SW 1271 (cell line): ENCODE data around the gene POU4F3.
A peak's percentile ranks its signal among the peaks of the same experiment; 100 is the strongest.
"Not testable (repeated sequence)": the region's sequence is repeated elsewhere in the genome, so short reads cannot be mapped to it uniquely, and the experiment has no call there.

Experiments used
- DNase-seq, 2 experiments: peaks; one replicate each; lab custom pipeline; 2025; lab: John Stamatoyannopoulos, UW

Gene POU4F3

DNA sequence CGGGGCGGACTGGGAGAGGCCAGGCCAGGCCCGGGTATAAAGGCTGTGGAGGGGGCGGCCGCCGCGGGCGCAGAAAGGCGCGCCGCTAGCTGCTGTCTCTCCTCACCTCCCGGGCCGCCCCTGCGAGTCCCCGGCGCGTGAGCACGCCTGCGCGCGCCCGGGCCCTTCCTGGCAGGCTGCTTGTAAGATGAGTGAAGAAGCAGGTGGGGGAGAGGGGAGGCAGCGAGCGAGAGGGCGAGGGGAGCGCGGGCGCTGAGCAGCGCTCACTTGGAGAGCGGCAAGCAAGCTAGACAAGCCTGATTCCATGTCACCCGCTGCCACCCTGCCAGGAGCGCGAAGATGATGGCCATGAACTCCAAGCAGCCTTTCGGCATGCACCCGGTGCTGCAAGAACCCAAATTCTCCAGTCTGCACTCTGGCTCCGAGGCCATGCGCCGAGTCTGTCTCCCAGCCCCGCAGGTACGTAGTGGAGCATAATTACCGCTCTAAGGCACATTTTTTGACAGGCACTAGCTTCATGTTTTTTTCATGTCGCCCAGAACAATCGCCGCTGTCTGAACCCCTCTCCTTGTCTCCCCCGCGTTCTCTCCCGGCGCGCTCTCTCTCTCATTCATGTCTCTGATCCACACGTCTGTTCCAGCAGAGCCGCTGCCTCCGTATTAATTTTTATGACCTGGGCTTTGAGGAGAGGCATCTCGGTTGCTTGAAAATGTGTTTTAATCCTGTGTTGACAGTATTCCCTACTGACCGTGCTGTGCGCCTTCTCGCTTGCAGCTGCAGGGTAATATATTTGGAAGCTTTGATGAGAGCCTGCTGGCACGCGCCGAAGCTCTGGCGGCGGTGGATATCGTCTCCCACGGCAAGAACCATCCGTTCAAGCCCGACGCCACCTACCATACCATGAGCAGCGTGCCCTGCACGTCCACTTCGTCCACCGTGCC, at the start of gene POU4F3:
POU4F3 (plus strand) TSS at position 66 of the 941 bp plus-strand sequence; CDS start at position 340, 274 bp downstream.
- DNase-seq: no peak

GRCh38 chr5:146290318-146290717, 48.3 kb upstream of the POU4F3 start:
- DNase-seq: no peak

DNA sequence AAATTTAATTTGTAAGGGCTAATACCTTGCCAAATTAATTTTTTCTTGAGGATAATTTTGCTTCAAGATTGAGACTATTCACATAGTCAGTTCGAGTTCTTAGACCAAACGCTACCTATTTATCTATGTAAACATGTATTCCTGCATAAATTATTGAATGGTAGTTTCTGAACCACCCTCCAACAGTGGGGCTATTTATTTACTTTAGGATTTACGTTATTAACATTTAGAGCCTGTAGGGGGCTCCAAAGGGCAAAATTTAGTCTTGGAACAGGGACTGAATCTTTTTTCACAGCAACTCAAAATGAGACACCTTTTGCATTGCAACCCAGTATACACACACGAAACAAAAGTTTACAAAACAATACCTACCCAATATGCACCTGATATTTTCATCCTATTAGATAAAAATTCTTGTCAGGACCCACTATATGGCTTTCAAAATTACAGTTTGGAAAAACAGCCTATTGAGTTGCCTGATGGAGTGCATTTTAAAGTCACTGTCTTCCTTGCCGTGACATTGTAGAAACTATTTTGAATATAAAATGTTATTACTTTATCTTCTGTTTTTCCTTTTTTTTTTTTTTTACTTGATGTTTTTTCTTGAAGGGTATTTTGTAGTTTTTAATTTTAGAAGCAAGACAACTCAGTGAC, 47.1 kb upstream of the POU4F3 start:
- peak; percentile 15 to 72 for DNase-seq

GRCh38 chr5:146296245-146296644, 42.4 kb upstream of the POU4F3 start:
- DNase-seq: no peak

DNA sequence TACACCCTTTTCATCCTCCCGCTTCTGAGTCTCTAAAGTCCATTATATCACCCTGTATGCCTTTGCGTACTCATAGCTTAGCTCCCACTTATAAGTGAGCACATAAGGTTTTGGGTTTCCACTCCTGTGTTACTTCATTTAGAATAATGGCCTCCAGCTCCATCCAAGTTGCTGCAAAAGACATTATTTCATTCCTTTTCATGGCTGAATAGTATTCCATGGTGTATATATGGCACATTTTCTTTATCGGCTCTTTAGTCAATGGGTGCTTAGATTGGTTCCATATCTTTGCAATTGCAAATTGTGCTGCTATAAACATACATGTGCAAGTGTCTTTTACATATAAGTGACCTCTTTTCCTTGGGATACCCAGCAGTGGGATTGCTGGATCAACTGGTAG, 39.7 kb upstream of the POU4F3 start:
- DNase-seq: not testable (repeated sequence)

- DNase-seq: no peak
Measured at GRCh38 chr5:146301626-146302025, 37.0 kb upstream of the POU4F3 start.

- no peak for DNase-seq
Measured at GRCh38 chr5:146302406-146302805, 36.2 kb upstream of the POU4F3 start.

DNA sequence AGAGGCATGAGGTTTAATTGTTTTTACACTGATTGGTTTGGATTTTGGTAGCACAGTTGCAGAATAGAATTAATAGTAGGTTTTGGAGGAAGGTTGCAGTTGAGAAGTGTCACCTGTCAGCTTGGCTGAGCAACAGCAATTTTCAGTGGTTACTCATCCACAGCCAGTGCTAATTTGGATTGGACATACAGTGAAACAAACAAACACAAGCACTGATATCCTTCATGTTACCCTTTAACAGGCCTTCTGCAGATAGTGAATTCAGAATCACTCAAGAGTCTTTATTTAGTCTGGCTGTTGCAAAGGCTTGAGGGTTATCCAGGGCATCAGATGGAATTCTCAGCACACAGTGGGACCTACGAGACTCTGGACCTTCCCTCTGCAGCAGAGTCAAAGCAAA, 31.8 kb upstream of the POU4F3 start:
- DNase-seq: no peak

DNA sequence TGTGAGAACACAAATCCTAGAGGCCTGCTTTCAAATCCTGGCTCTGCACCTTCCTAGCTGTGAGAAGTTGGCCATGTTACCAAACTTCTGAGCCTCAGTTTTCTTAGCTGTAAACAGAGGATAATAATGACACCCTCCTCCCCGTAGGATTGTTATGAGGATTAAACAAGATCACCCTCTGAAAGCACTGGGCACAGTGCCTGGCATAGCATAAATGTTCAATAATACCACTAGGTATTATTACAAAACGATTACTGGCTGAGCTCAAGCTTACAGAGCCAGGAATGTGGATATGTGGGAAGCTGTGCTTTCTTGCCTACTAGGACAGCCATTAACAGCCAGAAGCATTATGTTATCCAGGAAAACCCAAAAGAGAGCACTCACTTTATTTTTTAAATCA, 30.8 kb upstream of the POU4F3 start:
- DNase-seq: no peak

DNA sequence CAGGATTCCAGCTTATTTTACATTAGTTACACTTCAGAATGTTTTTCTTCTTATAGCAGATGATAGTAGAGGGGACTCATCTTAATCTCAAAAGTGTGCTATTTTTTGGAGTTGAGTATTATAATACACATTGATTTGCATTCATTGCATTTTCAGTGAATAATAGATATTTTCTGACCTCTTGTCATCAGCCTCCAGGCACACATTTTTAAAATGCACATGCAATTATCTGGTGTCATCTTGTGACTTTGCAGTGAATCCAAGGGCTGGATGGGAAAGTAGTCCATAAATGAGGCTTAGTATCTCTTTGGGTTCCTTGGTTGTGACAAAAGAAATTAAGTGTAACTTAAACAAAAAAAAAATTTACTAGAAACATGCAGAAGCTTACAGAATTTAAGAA, 28.1 kb upstream of the POU4F3 start:
- DNase-seq: no peak

- no peak for DNase-seq
Measured at GRCh38 chr5:146311278-146311677, 27.4 kb upstream of the POU4F3 start.

DNA sequence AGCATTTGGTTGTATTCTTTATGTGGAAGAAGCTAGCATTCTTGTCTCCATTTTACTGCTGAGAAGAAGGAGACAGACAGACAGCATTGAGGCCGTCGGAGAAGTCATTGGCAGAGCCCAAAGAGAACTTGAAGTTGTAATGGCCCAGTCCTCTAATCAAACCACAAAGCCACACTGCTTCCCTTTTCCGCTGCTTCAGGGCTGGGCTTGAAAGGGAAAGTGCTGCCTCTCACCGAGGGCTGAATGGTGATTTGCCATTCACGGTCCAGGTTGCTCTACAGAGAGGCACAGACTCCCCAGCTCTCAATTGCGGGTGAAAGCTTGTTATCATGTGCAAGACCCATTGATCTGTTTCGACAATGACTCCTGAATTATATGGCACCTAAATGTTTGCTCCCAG, 25.6 kb upstream of the POU4F3 start:
- DNase-seq: no peak

GRCh38 chr5:146321571-146321970, 17.1 kb upstream of the POU4F3 start:
- DNase-seq: no peak

GRCh38 chr5:146327257-146327870, 11.3 kb upstream of the POU4F3 start:
- DNase-seq: no peak

GRCh38 chr5:146327989-146328388, 10.7 kb upstream of the POU4F3 start:
- no peak for DNase-seq

DNA sequence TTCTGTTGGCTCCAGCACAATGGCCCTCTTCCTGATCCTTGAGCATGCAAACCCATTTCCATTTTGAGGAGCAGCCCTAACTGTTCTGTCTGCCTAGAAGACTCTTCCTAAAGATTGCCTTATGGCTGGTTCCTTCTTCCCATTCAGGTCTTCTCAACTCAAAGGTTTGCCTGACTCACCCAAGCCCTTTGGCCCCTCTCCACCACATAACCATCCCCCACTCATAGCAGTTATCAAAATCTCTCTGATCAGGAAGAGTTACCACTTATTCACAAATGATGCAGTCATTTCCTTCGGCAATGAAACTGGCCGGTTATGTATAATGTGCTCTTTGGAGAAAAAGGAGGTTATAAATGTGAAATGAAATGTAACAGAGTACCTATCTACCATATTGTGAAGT, 8.9 kb upstream of the POU4F3 start:
- DNase-seq: no peak

GRCh38 chr5:146331423-146331822, 7.2 kb upstream of the POU4F3 start:
- DNase-seq: no peak

DNA sequence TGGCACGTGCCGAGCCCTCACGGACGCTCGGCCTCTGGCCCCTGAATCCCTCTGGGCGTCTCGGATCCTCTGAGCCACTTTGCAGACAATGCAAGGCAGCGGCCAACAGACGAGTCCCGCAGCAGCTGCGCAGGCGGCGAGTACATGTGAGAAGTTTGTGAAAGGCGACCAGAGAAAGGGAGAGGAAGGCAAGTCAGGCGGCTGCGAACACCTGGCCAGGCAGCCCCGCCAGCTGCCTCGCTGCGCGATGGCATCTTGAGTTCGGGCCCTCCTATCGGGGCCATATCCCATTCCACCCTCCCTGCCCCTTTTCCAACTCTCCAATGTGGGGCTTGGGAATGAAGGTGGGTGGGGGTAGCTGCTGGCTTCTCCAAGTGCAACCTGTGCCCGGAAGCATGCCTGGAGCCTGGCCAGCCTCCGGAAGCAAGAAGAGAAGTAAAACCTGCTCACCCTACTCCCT, 4.5 kb upstream of the POU4F3 start:
- no peak for DNase-seq

DNA sequence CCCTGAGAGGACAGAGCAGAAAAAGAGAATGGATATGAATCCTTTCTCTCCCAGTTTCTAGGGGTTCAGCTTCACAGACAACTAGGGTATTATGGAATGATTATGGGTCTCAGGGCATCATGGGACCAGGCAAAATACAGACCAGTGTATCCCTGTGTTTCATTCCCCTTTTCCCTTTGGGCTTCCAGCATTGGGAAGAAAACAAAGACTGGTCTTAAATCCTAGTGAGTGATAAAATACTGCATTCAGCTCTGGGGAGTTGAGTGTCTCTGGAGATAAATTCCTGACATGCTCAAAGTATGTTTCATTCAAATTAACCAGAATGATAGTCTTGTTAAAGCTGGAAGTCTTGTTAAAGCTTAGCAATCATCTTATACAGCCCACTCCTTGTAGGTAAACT, 2.4 kb upstream of the POU4F3 start:
- DNase-seq: no peak

DNA sequence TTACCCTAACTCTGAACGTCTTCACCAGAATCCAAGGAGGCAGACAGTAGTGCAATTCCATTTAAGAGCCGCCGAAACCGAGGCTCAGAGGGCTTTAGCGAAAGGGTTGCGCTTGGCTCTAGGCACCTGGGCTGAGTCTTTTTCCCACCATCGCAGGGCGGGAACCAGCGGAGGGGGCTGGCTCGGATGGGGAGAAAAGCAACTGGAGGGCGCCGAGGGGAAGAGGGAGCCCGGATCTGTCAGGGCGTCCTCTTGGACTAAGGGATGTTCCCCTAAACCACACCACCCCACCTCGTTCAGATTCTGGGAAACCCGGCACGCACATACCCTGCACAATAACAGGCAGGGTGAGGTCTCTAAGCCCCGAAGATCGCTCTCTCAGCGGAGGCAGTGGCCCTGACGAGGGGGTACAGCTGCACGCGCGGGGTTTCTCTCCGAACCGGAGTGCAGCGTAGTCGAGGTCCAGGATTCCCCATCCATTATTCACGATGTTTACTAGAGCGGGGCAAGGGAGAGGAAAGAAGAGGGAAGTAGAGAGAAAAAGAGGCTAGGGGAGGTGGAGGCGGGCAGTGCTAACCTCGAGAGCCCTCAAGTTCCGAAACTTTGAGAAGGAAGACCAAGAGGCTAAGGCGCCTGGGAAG, 1.3 kb upstream of the POU4F3 start:
- no peak for DNase-seq

- no peak for DNase-seq
Measured at GRCh38 chr5:146337928-146338327, 711 bp upstream of the POU4F3 start.

GRCh38 chr5:146339715-146340259, 1.1 kb downstream of the POU4F3 start:
- no peak for DNase-seq
